Fibroblast of lung (primary cell): ENCODE results near the gene BLVRB. TPM values are rescaled to one million over a fixed set of nuclear protein-coding genes. Genes with fewer than 3 reads are reported as not detected.
"Not testable (repeated sequence)": the region's sequence is repeated elsewhere in the genome, so short reads cannot be mapped to it uniquely, and the experiment has no call there.

Experiments
- DNase-seq, 2 donors: peaks; one replicate each; pipeline versions ENCODE4 v3.0.0 to v3.0.0-alpha.2; 2010; ENCODE audit warnings: low read depth in 2 of 2
- H2AFZ ChIP-seq: 2 replicates; pipeline ENCODE4 v1.5.1; 2012; ENCODE audit warnings: low read length, control low read depth, inconsistent platforms
- H3K27ac ChIP-seq: 2 replicates; pipeline ENCODE4 v1.5.1; 2011; ENCODE audit warnings: low read length, control low read depth; ENCODE audit not compliant: insufficient read depth
- H3K27me3 ChIP-seq: 2 replicates; pipeline ENCODE4 v1.5.1; 2011; ENCODE audit warnings: mild to moderate bottlenecking, low read length; ENCODE audit not compliant: control insufficient read depth, insufficient read depth
- H3K36me3 ChIP-seq: 2 replicates; pipeline ENCODE4 v1.5.1; 2011; ENCODE audit warnings: low read length; ENCODE audit not compliant: control insufficient read depth, insufficient read depth
- H3K4me1 ChIP-seq: 2 replicates; pipeline ENCODE4 v1.5.1; 2011; ENCODE audit warnings: low read length; ENCODE audit not compliant: control insufficient read depth, insufficient read depth; ENCODE audit errors: extremely low read depth
- H3K4me2 ChIP-seq: 2 replicates; pipeline ENCODE4 v1.5.1; 2011; ENCODE audit warnings: low read length, control low read depth; ENCODE audit not compliant: insufficient read depth; ENCODE audit errors: extremely low read depth
- H3K4me3 ChIP-seq, 4 experiments: fragments of 200-600 bp in 1 of 4; sonication (generic) in 1 of 4; replicated peaks in 1 of 4; 2 replicates each; pipeline ENCODE4 v1.5.1; 2011 to 2016; ENCODE audit warnings: low read length in 4 of 4, low read depth in 3 of 4, mild to moderate bottlenecking in 3 of 4, control low read depth in 2 of 4, inconsistent platforms in 1 of 4, mixed read lengths in 1 of 4; ENCODE audit not compliant: insufficient read depth in 1 of 4; ENCODE audit errors: control extremely low read depth in 1 of 4
- H3K79me2 ChIP-seq: 2 replicates; pipeline ENCODE4 v1.5.1; 2012; ENCODE audit warnings: mild to moderate bottlenecking, low read length, inconsistent platforms; ENCODE audit not compliant: control insufficient read depth, insufficient read depth
- H3K9ac ChIP-seq: 2 replicates; pipeline ENCODE4 v1.5.1; 2011; ENCODE audit warnings: mild to moderate bottlenecking, low read length, control low read depth; ENCODE audit not compliant: insufficient read depth
- H3K9me3 ChIP-seq: 2 replicates; pipeline ENCODE4 v1.5.1; 2012; ENCODE audit warnings: low read depth, low read length; ENCODE audit not compliant: control insufficient read depth, insufficient read depth
- H4K20me1 ChIP-seq: 2 replicates; pipeline ENCODE4 v1.5.1; 2011; ENCODE audit warnings: low read length; ENCODE audit not compliant: control insufficient read depth, insufficient read depth; ENCODE audit errors: extremely low read depth
- CTCF ChIP-seq, 2 donors: IDR thresholded peaks in 1 of 2; conservative IDR thresholded peaks in 1 of 2; 1 replicate in 1 of 2; 2 replicates in 1 of 2; pipeline ENCODE4 v1.5.1; 2011 to 2012; ENCODE audit warnings: low read length in 2 of 2, control low read depth in 1 of 2, inconsistent platforms in 1 of 2, low read depth in 1 of 2, mild to moderate bottlenecking in 1 of 2
- EZH2 ChIP-seq: IDR thresholded peaks from 2 replicates; pipeline ENCODE4 v1.5.1; 2012; ENCODE audit warnings: low read length, control low read depth, mild to moderate bottlenecking; ENCODE audit errors: missing control alignments
- polyA plus RNA-seq, 2 donors: library from polyadenylated mRNA; depleted of rRNA in 1 of 2; stranded (reverse) in 1 of 2; unstranded in 1 of 2; fragments of >200 nt; gene quantifications; 2 replicates each; pipeline ENCODE4 v1.2.1, GENCODE V29; 2011 to 2012; ENCODE audit warnings: missing spikeins in 1 of 2
- total RNA-seq: library from RNA; depleted of rRNA; stranded (reverse); fragments of >200 nt; gene quantifications from 2 replicates; pipeline ENCODE4 v1.2.1, GENCODE V29; 2014

Gene BLVRB
- total and polyA plus RNA-seq, 2 donors (not counting 1 experiment from before 2014, with no cell fraction given) = 40.0 to 105 TPM

GRCh38 chr19:40457048-40457447 is 8.5 kb downstream of the BLVRB start:
- H4K20me1 ChIP-seq = no peaks in the 10 kb centered on the region
- H3K4me2 ChIP-seq = no peak overlapping the region
- H2AFZ ChIP-seq = no peak overlapping the region
- H3K36me3 ChIP-seq = peaks cover 4% of the 10 kb centered on the region
- no peaks in the 10 kb centered on the region for H3K9me3 ChIP-seq
- no peak overlapping the region for H3K9ac ChIP-seq
- TF ChIP-seq CTCF (conservative IDR thresholded peaks at IDR 0.05 in 1 of 2, IDR thresholded peaks at IDR 0.05 in 1 of 2; ENCODE audit: low read depth in 1 of 2, low read length in 2 of 2) = no peak
- no peak for TF ChIP-seq EZH2
- no peak overlapping the region for H3K27ac ChIP-seq
- DNase-seq = no peak
- H3K4me1 ChIP-seq = no peaks in the 10 kb centered on the region
- no peaks in the 10 kb centered on the region for H3K27me3 ChIP-seq
- H3K4me3 ChIP-seq = no peak overlapping the region
- H3K79me2 ChIP-seq = no peaks in the 10 kb centered on the region

DNA sequence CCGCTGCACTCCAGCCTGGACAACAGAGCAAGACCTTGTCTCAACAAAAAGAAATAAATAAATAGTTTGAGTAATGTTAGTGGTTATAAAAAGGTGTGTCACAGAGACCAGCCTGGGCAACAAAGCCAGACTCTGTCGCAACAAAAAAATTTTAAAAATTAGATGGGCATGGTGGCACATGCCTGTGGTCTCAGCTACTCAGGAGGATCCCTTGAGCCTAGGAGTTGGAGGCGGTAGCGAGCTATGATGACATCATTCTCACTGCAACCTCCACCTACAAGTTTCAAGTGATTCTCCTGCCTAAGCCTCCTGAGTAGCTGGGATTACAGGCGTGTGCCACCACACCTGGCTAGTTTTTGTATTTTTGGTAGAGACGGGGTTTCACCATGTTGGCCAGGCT is 11.6 kb downstream of the BLVRB start:
- not testable (repeated sequence) for H4K20me1 ChIP-seq, H2AFZ ChIP-seq, H3K4me2 ChIP-seq, H3K4me3 ChIP-seq, H3K79me2 ChIP-seq, H3K27me3 ChIP-seq, DNase-seq, H3K4me1 ChIP-seq, H3K36me3 ChIP-seq, H3K27ac ChIP-seq, H3K9ac ChIP-seq, H3K9me3 ChIP-seq

GRCh38 chr19:40453151-40453735 is 12.3 kb downstream of the BLVRB start:
- Histone ChIP-seq H3K36me3 (peaks cover 4% of the 10 kb centered on the region), H3K9me3 (no peaks in the 10 kb centered on the region), H3K79me2 (no peaks in the 10 kb centered on the region), H3K27ac (no peak overlapping the region), H3K4me2 (no peak overlapping the region), H3K9ac (no peak overlapping the region), H3K4me1 (no peaks in the 10 kb centered on the region), H4K20me1 (no peaks in the 10 kb centered on the region), H3K4me3 (no peak overlapping the region), H2AFZ (no peak overlapping the region), H3K27me3 (no peaks in the 10 kb centered on the region)
- no peak for DNase-seq
- no peak for TF ChIP-seq CTCF (conservative IDR thresholded peaks at IDR 0.05 in 1 of 2, IDR thresholded peaks at IDR 0.05 in 1 of 2; ENCODE audit: low read depth in 1 of 2, low read length in 2 of 2)
- TF ChIP-seq EZH2 = no peak
